ENCODE measurements around the gene LCNL1. TPM values are rescaled to one million over a fixed set of nuclear protein-coding genes. Genes with fewer than 3 reads are reported as not detected.

Gene LCNL1
- total and polyA plus RNA-seq, 2 of the 13 experiments (the other 11 are each of a cell fraction or from before 2014, with no cell fraction given): not detected

DNA sequence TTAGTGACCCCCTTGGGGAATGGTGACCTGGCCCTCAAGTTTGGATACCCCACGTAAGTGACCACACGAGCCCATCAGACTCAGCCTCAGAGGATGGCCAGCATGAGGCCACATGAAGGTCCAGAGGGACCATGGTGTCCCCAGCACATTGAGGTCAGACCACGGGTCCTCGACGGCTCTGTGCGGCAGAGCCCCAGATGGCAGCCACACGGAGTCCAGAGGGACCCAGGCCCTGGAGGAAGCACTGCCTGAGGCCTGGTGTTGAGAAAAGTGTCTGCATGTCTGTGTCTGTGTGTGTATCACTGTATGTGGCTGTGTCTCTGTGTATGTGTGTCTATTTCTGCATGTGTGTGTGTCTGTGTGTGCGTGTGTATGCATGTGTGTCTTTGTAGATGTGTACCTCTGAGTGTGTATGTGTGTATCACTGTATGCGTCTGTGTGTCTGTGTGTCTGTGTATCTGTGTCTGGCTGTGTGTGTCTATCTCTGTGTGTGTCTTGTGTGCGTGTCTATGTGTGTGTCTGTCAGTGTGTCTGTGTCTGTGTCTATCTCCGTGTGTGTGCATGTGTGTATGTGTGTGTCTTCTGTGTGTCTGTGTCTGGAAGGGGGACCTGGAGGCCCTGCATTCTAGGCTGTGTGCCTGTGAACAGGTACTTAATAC lies 992 bp downstream of the LCNL1 start (continued):
- TF ChIP-seq NFYC (CRISPR knock-in tag; IDR thresholded peaks at IDR 0.05): no peak
- no peak for TF ChIP-seq CC2D1A (CRISPR knock-in tag; IDR thresholded peaks at IDR 0.05)
- no peak for TF ChIP-seq ZNF331 (CRISPR knock-in tag; IDR thresholded peaks at IDR 0.05)
- TF ChIP-seq GLI4 (CRISPR knock-in tag; IDR thresholded peaks at IDR 0.05; ENCODE audit: borderline replicate concordance): no peak
- no peak for TF ChIP-seq ZNF282 (IDR thresholded peaks at IDR 0.05; ENCODE audit: partially characterized antibody)
- no peak for TF ChIP-seq SRSF9 (IDR thresholded peaks at IDR 0.05; ENCODE audit: borderline replicate concordance, insufficient read depth, low read depth, low read length, poor library complexity, severe bottlenecking)

DNA sequence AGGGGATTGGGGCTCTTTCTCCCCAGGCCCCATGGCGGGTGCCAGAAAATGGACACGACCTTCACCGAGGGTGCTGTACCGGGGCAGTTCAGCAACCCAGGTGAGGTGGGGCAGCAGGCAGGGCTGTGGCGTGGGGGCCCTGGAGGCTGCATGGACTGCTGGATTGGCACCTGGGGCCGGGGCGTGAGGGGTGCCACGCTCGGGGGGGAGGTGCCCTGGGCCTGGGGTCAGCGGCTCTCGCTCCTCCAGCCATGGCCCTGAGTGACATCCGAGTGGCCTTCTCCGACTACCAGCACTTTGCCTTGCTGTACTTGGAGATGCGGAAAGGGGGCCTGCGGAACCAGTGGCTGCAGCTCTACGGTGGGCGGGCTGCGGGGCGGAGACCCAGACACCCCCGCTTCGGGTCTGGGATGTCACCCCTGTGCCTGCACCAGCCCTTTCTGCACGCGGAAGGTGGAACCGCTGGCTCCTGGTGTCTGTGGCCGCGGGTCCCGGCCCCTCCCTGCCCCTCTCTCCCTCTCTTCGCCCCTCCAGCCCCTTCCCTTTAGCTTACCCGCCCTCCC lies 1.8 kb downstream of the LCNL1 start:
- H3K4me1 ChIP-seq (ENCODE audit: insufficient read depth, low read length): peaks cover 44% of the 10 kb centered on the region
- no peaks in the 10 kb centered on the region for H3K9me3 ChIP-seq (ENCODE audit: low read length)
- WGBS (ENCODE audit: low lambda C conversion rate): 28% methylated on average over 10 of the region's 29 CpGs
- no peak overlapping the region for H3K4me2 ChIP-seq (ENCODE audit: low read depth, low read length)
- no peak overlapping the region for H3K4me3 ChIP-seq (replicated peaks in 1 of 3; ENCODE audit: insufficient read depth in 1 of 3, low read depth in 2 of 3, low read length in 3 of 3)
- H4K20me1 ChIP-seq (ENCODE audit: insufficient read depth, low read length): no peaks in the 10 kb centered on the region
- peaks cover 3 to 53% of the 10 kb centered on the region in 2 experiments; a peak in 3 of 5 replicates for H3K27me3 ChIP-seq (ENCODE audit: control insufficient read depth in 1 of 2, insufficient read depth in 2 of 2, low read length in 2 of 2)
- POLR2A ChIA-PET: no interaction called here
- FAIRE-seq (no peak), DNase-seq (ENCODE audit: low spot score) (no peak), ATAC-seq (no peak)
- in situ Hi-C loops (cut with HindIII; ENCODE audit: extremely low pct_ligation_motif_present, low pct_unique_long_range_greater_than_20kb) (no loop called here), intact Hi-C loops (cut with micrococcal nuclease; ENCODE audit: unreplicated experiment) (no loop called here)
- no peaks in the 10 kb centered on the region for H3K36me3 ChIP-seq (replicated peaks in 1 of 2; ENCODE audit: control insufficient read depth in 1 of 2, insufficient read depth in 2 of 2, low read length in 2 of 2)
- no peak overlapping the region for H3K9ac ChIP-seq (ENCODE audit: insufficient read depth, low read depth, low read length)
- CTCF ChIA-PET (ENCODE audit: low intra/inter-chr PET ratio, low total read pairs): no interaction called here
- no peak overlapping the region for H2AFZ ChIP-seq (ENCODE audit: low read length)
- H3K27ac ChIP-seq (ENCODE audit: extremely low read length, insufficient read depth, low read length): no peak overlapping the region
- BruUV-seq (replicated peaks): no TSS peak
- H3K79me2 ChIP-seq (ENCODE audit: insufficient read depth, low read length): no peaks in the 10 kb centered on the region
- TF ChIP-seq IRX3 (CRISPR knock-in tag; IDR thresholded peaks at IDR 0.05; ENCODE audit: borderline replicate concordance, low read depth): no peak
- 0 out of 2 replicates have a peak, but pooled peaks have one; percentile 44 for TF ChIP-seq PCBP1 (IDR thresholded peaks at IDR 0.05; ENCODE audit: borderline replicate concordance, low read depth, low read length)
- TF ChIP-seq, protein P1, sequence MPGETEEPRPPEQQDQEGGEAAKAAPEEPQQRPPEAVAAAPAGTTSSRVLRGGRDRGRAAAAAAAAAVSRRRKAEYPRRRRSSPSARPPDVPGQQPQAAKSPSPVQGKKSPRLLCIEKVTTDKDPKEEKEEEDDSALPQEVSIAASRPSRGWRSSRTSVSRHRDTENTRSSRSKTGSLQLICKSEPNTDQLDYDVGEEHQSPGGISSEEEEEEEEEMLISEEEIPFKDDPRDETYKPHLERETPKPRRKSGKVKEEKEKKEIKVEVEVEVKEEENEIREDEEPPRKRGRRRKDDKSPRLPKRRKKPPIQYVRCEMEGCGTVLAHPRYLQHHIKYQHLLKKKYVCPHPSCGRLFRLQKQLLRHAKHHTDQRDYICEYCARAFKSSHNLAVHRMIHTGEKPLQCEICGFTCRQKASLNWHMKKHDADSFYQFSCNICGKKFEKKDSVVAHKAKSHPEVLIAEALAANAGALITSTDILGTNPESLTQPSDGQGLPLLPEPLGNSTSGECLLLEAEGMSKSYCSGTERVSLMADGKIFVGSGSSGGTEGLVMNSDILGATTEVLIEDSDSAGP (CRISPR knock-in tag; IDR thresholded peaks at IDR 0.05; ENCODE audit: borderline replicate concordance): no peak
- TF ChIP-seq SYNCRIP (IDR thresholded peaks at IDR 0.05; ENCODE audit: insufficient read depth, low read depth, low read length): no peak
- TF ChIP-seq, protein P2, sequence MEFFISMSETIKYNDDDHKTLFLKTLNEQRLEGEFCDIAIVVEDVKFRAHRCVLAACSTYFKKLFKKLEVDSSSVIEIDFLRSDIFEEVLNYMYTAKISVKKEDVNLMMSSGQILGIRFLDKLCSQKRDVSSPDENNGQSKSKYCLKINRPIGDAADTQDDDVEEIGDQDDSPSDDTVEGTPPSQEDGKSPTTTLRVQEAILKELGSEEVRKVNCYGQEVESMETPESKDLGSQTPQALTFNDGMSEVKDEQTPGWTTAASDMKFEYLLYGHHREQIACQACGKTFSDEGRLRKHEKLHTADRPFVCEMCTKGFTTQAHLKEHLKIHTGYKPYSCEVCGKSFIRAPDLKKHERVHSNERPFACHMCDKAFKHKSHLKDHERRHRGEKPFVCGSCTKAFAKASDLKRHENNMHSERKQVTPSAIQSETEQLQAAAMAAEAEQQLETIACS (CRISPR knock-in tag; IDR thresholded peaks at IDR 0.05): no peak
- TF ChIP-seq HNF4A (CRISPR knock-in tag; IDR thresholded peaks at IDR 0.05): no peak
